Natural killer cell (primary cell): Measurements from ENCODE around the gene ZFHX3. TPM values are rescaled to one million over a fixed set of nuclear protein-coding genes. Genes with fewer than 3 reads are reported as not detected.

Source experiments
- ATAC-seq, 3 donors: fragments of 150-1000 bp in 2 of 3; fragments of 200-7000 bp in 1 of 3; cut with Tn5 transposase; 1 replicate in 1 of 3; 2 replicates in 2 of 3; pipeline ENCODE4 v1.10.0; 2021; ENCODE audit warnings: mild to moderate bottlenecking in 2 of 3, moderate library complexity in 2 of 3
- DNase-seq, 2 donors: peaks; one replicate each; pipeline versions ENCODE4 v3.0.0 to v3.0.0-alpha.2; 2013 to 2021; ENCODE audit warnings: mixed read lengths in 1 of 2
- H3K27ac ChIP-seq: one replicate; pipeline ENCODE4 v1.5.1; 2013; ENCODE audit warnings: mild to moderate bottlenecking, low read length
- H3K27me3 ChIP-seq: one replicate; pipeline ENCODE4 v1.6.1; 2013; ENCODE audit warnings: low read length; ENCODE audit not compliant: control insufficient read depth, insufficient read depth
- H3K36me3 ChIP-seq: one replicate; pipeline ENCODE4 v1.6.1; 2013; ENCODE audit warnings: low read length; ENCODE audit not compliant: control insufficient read depth, insufficient read depth
- H3K4me1 ChIP-seq: one replicate; pipeline ENCODE4 v1.6.1; 2013; ENCODE audit warnings: low read length; ENCODE audit not compliant: control insufficient read depth, insufficient read depth
- H3K4me3 ChIP-seq: one replicate; pipeline ENCODE4 v1.5.1; 2013; ENCODE audit warnings: low read length
- H3K9me3 ChIP-seq: one replicate; pipeline ENCODE4 v1.6.1; 2013; ENCODE audit warnings: low read length; ENCODE audit not compliant: control insufficient read depth, insufficient read depth
- H3K27ac Mint-ChIP-seq, 2 donors: one replicate each; pipeline ENCODE4 v1.8.0; 2022; ENCODE audit warnings: mild to moderate bottlenecking in 2 of 2, mixed read lengths in 2 of 2, moderate library complexity in 1 of 2
- H3K27me3 Mint-ChIP-seq, 2 donors: one replicate each; pipeline ENCODE4 v1.8.0; 2022; ENCODE audit warnings: low read depth in 2 of 2, mixed read lengths in 2 of 2
- H3K36me3 Mint-ChIP-seq: one replicate; pipeline ENCODE4 v1.8.0; 2022; ENCODE audit warnings: mixed read lengths
- H3K4me1 Mint-ChIP-seq, 2 donors: one replicate each; pipeline ENCODE4 v1.8.0; 2022; ENCODE audit warnings: mixed read lengths in 2 of 2
- H3K4me3 Mint-ChIP-seq: one replicate; pipeline ENCODE4 v1.8.0; 2022; ENCODE audit warnings: mild to moderate bottlenecking, moderate library complexity, mixed read lengths
- H3K9me3 Mint-ChIP-seq, 2 donors: one replicate each; pipeline ENCODE4 v1.8.0; 2022; ENCODE audit warnings: mixed read lengths in 2 of 2
- CTCF ChIP-seq: fragments of 200-600 bp; IDR thresholded peaks from one replicate; pipeline ENCODE4 v1.8.0; 2022; ENCODE audit warnings: antibody characterized with exemption
- WGBS: methylation state at CpG from one replicate; pipeline ENCODE4 v1.1.7; 2013; ENCODE audit warnings: missing lambda C conversion rate; ENCODE audit not compliant: insufficient coverage; 5-methylcytosine and 5-hydroxymethylcytosine counted together
- intact Hi-C: fragments of 100-400 bp; cut with micrococcal nuclease; formaldehyde crosslinking; loops from one replicate; pipeline ENCODE4 v1.14.2; 2022
- total RNA-seq, 4 donors: library from RNA; stranded (reverse); fragments of 120-200 nt in 1 of 4; gene quantifications; one replicate each; pipeline versions ENCODE4 v1.2.3 to v1.2.4, GENCODE V29; 2013 to 2022

ZFHX3 gene
- total RNA-seq, 3 donors from 2014 or later (not counting 1 experiment from before 2014, with no cell fraction given) = 5.8 to 7.8 (median 7.5) TPM

GRCh38 chr16:73066331-73066926 lies 18.5 kb upstream of the ZFHX3 start:
- ATAC-seq (no peak), DNase-seq (no peak)
- no peak overlapping the region for H3K4me3 ChIP-seq
- peaks cover 12 to 43% of the 10 kb centered on the region in 2 donors for H3K4me1 Mint-ChIP-seq
- H3K27ac ChIP-seq = no peak overlapping the region
- intact Hi-C loops = no loop called here
- H3K9me3 Mint-ChIP-seq = no peaks in the 10 kb centered on the region
- no peak for TF ChIP-seq CTCF
- H3K4me1 ChIP-seq = peaks cover 58% of the 10 kb centered on the region
- peaks cover 59% of the 10 kb centered on the region for H3K27me3 ChIP-seq
- peaks cover 80 to 84% of the 10 kb centered on the region in 2 donors for H3K27me3 Mint-ChIP-seq
- no peaks in the 10 kb centered on the region for H3K9me3 ChIP-seq
- H3K36me3 ChIP-seq = no peaks in the 10 kb centered on the region
- no peak overlapping the region for H3K27ac Mint-ChIP-seq
- no peaks in the 10 kb centered on the region for H3K36me3 Mint-ChIP-seq
- H3K4me3 Mint-ChIP-seq = no peak overlapping the region
- WGBS = 11% methylated on average over 49 of the region's 49 CpGs

GRCh38 chr16:73065632-73066330 lies 17.9 kb upstream of the ZFHX3 start:
- peaks cover 62% of the 10 kb centered on the region for H3K27me3 ChIP-seq
- TF ChIP-seq CTCF = no peak

GRCh38 chr16:73064994-73065545 lies 17.1 kb upstream of the ZFHX3 start:
- Mint-ChIP-seq H3K4me1 (peaks cover 8 to 31% of the 10 kb centered on the region in 2 donors), H3K36me3 (no peaks in the 10 kb centered on the region), H3K27ac (no peak overlapping the region), H3K27me3 (peaks cover 71 to 82% of the 10 kb centered on the region in 2 donors), H3K9me3 (no peaks in the 10 kb centered on the region), H3K4me3 (no peak overlapping the region)
- no peak for TF ChIP-seq CTCF
- ATAC-seq (no peak), DNase-seq (no peak)
- Histone ChIP-seq H3K36me3 (no peaks in the 10 kb centered on the region), H3K4me3 (no peak overlapping the region), H3K9me3 (no peaks in the 10 kb centered on the region), H3K27me3 (peaks cover 63% of the 10 kb centered on the region), H3K27ac (no peak overlapping the region), H3K4me1 (peaks cover 46% of the 10 kb centered on the region)
- 6% methylated on average over 24 of the region's 24 CpGs for WGBS
- intact Hi-C loops = no loop called here

More at GRCh38 chr16:73065632-73066330, 17.9 kb upstream of the ZFHX3 start:
- no peaks in the 10 kb centered on the region for H3K9me3 ChIP-seq
- no peaks in the 10 kb centered on the region for H3K36me3 Mint-ChIP-seq
- no peak overlapping the region for H3K4me3 Mint-ChIP-seq
- no peaks in the 10 kb centered on the region for H3K36me3 ChIP-seq
- DNase-seq (no peak), ATAC-seq (no peak)
- intact Hi-C loops = no loop called here
- WGBS = 7% methylated on average over 43 of the region's 43 CpGs
- H3K4me3 ChIP-seq = no peak overlapping the region
- H3K27ac ChIP-seq = no peak overlapping the region
- peaks cover 7 to 36% of the 10 kb centered on the region in 2 donors for H3K4me1 Mint-ChIP-seq
- no peaks in the 10 kb centered on the region for H3K9me3 Mint-ChIP-seq
- H3K27ac Mint-ChIP-seq = no peak overlapping the region
- H3K27me3 Mint-ChIP-seq = peaks cover 77 to 82% of the 10 kb centered on the region in 2 donors
- peaks cover 51% of the 10 kb centered on the region for H3K4me1 ChIP-seq
